ENCODE results near the gene DCAF8L2. TPM values are rescaled to one million over a fixed set of nuclear protein-coding genes. Genes with fewer than 3 reads are reported as not detected.

DCAF8L2 gene
- total and polyA plus RNA-seq, 2 of the 13 experiments (the other 11 are each of a cell fraction or from before 2014, with no cell fraction given), result not detected

DNA sequence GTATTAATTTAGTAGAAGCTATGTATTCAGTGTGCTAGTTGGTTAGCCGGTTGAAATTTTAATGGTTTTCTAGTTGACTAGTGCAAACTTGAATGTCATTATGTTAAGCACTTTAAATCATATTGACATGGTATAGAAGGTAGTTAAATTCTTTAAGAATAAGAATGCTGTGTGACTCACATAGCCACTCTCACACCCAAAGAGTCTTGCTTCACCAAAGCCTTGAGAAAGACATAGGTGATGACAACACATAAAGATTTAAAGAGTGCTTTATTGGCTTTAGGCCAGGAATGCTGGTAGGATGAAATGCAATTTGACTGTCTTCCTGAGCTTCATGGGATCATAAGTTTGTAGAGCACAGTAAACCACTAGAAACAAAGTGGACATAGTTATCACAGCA, 85.3 kb downstream of the DCAF8L2 start:
- Histone ChIP-seq H3K4me3 (replicated peaks in 1 of 3; ENCODE audit: insufficient read depth in 1 of 3, low read depth in 2 of 3, low read length in 3 of 3) (no peak overlapping the region), H3K4me2 (ENCODE audit: low read depth, low read length) (no peak overlapping the region), H3K4me1 (ENCODE audit: insufficient read depth, low read length) (no peaks in the 10 kb centered on the region), H2AFZ (ENCODE audit: low read length) (no peak overlapping the region), H4K20me1 (ENCODE audit: insufficient read depth, low read length) (no peaks in the 10 kb centered on the region), H3K36me3 (replicated peaks in 1 of 2; ENCODE audit: control insufficient read depth in 1 of 2, insufficient read depth in 2 of 2, low read length in 2 of 2) (no peaks in the 10 kb centered on the region), H3K79me2 (ENCODE audit: insufficient read depth, low read length) (no peaks in the 10 kb centered on the region), H3K27ac (ENCODE audit: extremely low read length, insufficient read depth, low read length) (no peak overlapping the region), H3K9ac (ENCODE audit: insufficient read depth, low read depth, low read length) (no peak overlapping the region), H3K27me3 (ENCODE audit: control insufficient read depth in 1 of 2, insufficient read depth in 2 of 2, low read length in 2 of 2) (no peaks in the 10 kb centered on the region), H3K9me3 (ENCODE audit: low read length) (no peaks in the 10 kb centered on the region)
- 0% methylated on average over 1 of the region's 1 CpG for WGBS (ENCODE audit: low lambda C conversion rate)
- BruUV-seq (replicated peaks), result no TSS peak
- no peak for TF ChIP-seq CAMTA2 (CRISPR knock-in tag; IDR thresholded peaks at IDR 0.05; ENCODE audit: borderline replicate concordance)
- TF ChIP-seq YEATS4 (CRISPR knock-in tag; IDR thresholded peaks at IDR 0.05; ENCODE audit: borderline replicate concordance), result no peak
- no peak for TF ChIP-seq TCF12 (IDR thresholded peaks at IDR 0.05)
- no peak for TF ChIP-seq TCF12 (CRISPR knock-in tag; IDR thresholded peaks at IDR 0.05)
- no peak for TF ChIP-seq MATR3 (CRISPR knock-in tag; IDR thresholded peaks at IDR 0.05)
- no peak for TF ChIP-seq SP2 (CRISPR knock-in tag; IDR thresholded peaks at IDR 0.05)
- no peak for TF ChIP-seq ETV5 (CRISPR knock-in tag; IDR thresholded peaks at IDR 0.05; ENCODE audit: borderline replicate concordance)
- TF ChIP-seq ZKSCAN1 (IDR thresholded peaks at IDR 0.05; ENCODE audit: low read length), result no peak
- no peak for TF ChIP-seq SNRNP70 (IDR thresholded peaks at IDR 0.05; ENCODE audit: low read depth, low read length)
- TF ChIP-seq SATB2 (CRISPR knock-in tag; IDR thresholded peaks at IDR 0.05), result no peak
- TF ChIP-seq, protein P1, sequence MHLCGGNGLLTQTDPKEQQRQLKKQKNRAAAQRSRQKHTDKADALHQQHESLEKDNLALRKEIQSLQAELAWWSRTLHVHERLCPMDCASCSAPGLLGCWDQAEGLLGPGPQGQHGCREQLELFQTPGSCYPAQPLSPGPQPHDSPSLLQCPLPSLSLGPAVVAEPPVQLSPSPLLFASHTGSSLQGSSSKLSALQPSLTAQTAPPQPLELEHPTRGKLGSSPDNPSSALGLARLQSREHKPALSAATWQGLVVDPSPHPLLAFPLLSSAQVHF (CRISPR knock-in tag; IDR thresholded peaks at IDR 0.05), result no peak
- TF ChIP-seq ZNF776 (CRISPR knock-in tag; IDR thresholded peaks at IDR 0.05), result no peak
- TF ChIP-seq, protein P2, sequence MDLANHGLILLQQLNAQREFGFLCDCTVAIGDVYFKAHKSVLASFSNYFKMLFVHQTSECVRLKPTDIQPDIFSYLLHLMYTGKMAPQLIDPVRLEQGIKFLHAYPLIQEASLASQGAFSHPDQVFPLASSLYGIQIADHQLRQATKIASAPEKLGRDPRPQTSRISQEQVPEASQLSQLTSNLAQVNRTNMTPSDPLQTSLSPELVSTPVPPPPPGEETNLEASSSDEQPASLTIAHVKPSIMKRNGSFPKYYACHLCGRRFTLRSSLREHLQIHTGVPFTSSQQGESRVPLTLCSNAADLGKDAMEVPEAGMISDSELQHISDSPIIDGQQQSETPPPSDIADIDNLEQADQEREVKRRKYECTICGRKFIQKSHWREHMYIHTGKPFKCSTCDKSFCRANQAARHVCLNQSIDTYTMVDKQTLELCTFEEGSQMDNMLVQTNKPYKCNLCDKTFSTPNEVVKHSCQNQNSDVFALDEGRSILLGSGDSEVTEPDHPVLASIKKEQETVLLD (CRISPR knock-in tag; IDR thresholded peaks at IDR 0.05; ENCODE audit: low read depth), result no peak
- TF ChIP-seq SRSF1 (optimal IDR thresholded peaks at IDR 0.05; ENCODE audit: low read depth, low read length), result no peak
- no peak for TF ChIP-seq DNMT1 (CRISPR knock-in tag; IDR thresholded peaks at IDR 0.05)
- no peak for TF ChIP-seq ZC3H13 (CRISPR knock-in tag; IDR thresholded peaks at IDR 0.05)
- no peak for TF ChIP-seq ZBTB8A (CRISPR knock-in tag; IDR thresholded peaks at IDR 0.05; ENCODE audit: borderline replicate concordance, low read depth)
- TF ChIP-seq ZBTB1 (CRISPR knock-in tag; IDR thresholded peaks at IDR 0.05; ENCODE audit: borderline replicate concordance), result no peak
- TF ChIP-seq, protein P3, sequence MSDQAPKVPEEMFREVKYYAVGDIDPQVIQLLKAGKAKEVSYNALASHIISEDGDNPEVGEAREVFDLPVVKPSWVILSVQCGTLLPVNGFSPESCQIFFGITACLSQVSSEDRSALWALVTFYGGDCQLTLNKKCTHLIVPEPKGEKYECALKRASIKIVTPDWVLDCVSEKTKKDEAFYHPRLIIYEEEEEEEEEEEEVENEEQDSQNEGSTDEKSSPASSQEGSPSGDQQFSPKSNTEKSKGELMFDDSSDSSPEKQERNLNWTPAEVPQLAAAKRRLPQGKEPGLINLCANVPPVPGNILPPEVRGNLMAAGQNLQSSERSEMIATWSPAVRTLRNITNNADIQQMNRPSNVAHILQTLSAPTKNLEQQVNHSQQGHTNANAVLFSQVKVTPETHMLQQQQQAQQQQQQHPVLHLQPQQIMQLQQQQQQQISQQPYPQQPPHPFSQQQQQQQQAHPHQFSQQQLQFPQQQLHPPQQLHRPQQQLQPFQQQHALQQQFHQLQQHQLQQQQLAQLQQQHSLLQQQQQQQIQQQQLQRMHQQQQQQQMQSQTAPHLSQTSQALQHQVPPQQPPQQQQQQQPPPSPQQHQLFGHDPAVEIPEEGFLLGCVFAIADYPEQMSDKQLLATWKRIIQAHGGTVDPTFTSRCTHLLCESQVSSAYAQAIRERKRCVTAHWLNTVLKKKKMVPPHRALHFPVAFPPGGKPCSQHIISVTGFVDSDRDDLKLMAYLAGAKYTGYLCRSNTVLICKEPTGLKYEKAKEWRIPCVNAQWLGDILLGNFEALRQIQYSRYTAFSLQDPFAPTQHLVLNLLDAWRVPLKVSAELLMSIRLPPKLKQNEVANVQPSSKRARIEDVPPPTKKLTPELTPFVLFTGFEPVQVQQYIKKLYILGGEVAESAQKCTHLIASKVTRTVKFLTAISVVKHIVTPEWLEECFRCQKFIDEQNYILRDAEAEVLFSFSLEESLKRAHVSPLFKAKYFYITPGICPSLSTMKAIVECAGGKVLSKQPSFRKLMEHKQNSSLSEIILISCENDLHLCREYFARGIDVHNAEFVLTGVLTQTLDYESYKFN (CRISPR knock-in tag; conservative IDR thresholded peaks at IDR 0.05), result no peak
- no peak for TF ChIP-seq MXD4 (CRISPR knock-in tag; IDR thresholded peaks at IDR 0.05)
- CTCF ChIA-PET (ENCODE audit: low intra/inter-chr PET ratio, low total read pairs), result no interaction called here
- DNase-seq (ENCODE audit: low spot score) (no peak), FAIRE-seq (no peak), ATAC-seq (no peak)
- in situ Hi-C loops (cut with HindIII; ENCODE audit: extremely low pct_ligation_motif_present, low pct_unique_long_range_greater_than_20kb), result no loop called here
- intact Hi-C loops (cut with micrococcal nuclease; ENCODE audit: unreplicated experiment), result no loop called here
- POLR2A ChIA-PET, result no interaction called here

All from HepG2 (cell line).